Breast epithelium (tissue), 3 donors: ENCODE results near the gene FBLN1.

Source experiments
- CTCF ChIP-seq, 3 donors: fragments of 450-650 bp; IDR thresholded peaks; one replicate each; pipeline ENCODE4 v1.5.1; 2016 to 2017; ENCODE audit warnings: antibody characterized with exemption in 3 of 3, mild to moderate bottlenecking in 3 of 3, moderate library complexity in 3 of 3
- POLR2A ChIP-seq: fragments of 450-650 bp; IDR thresholded peaks from one replicate; pipeline ENCODE4 v1.6.1; 2016; ENCODE audit warnings: antibody characterized with exemption, mild to moderate bottlenecking, moderate library complexity

- TF ChIP-seq CTCF (IDR thresholded peaks at IDR 0.05), result no peak
- no peak for TF ChIP-seq POLR2A
Measured at GRCh38 chr22:45548991-45549761, 46.5 kb downstream of the FBLN1 start.
